GM12878 (cell line): ENCODE results near the gene CRYGN. TPM values are rescaled to one million over a fixed set of nuclear protein-coding genes. Genes with fewer than 3 reads are reported as not detected.

Source experiments
- ATAC-seq: fragments of 200-7000 bp; cut with Tn5 transposase; 3 replicates; pipeline ENCODE4 v1.9.1; 2020; ENCODE audit warnings: mild to moderate bottlenecking, moderate library complexity
- BruUV-seq: library from RNA; stranded (reverse); fragments of 400-500 nt; replicated peaks from 2 replicates; lab custom pipeline; 2021; lab: Mats Ljungman, UMichigan
- CTCF ChIA-PET: fragments of 300-600 bp; sonication (Branson Sonifier 250); formaldehyde crosslinking; extraction: SDS; loops from one replicate; lab custom pipeline; 2021; ENCODE audit warnings: inconsistent platforms; lab: Yijun Ruan, JAX
- POLR2A ChIA-PET: fragments of 350-600 bp; formaldehyde crosslinking; extraction: SDS; loops from one replicate; lab custom pipeline; 2021; ENCODE audit warnings: inconsistent platforms; lab: Charles Lee
- RAD21 ChIA-PET: fragments of 300-600 bp; sonication (Branson Sonifier 250); formaldehyde crosslinking; loops from one replicate; lab custom pipeline; 2023; ENCODE audit warnings: antibody characterized with exemption; ENCODE audit not compliant: unreplicated experiment; lab: Charles Lee
- SMC1A ChIA-PET: fragments of 300-600 bp; sonication (Branson Sonifier 250); formaldehyde crosslinking; loops from one replicate; lab custom pipeline; 2023; ENCODE audit not compliant: unreplicated experiment, uncharacterized antibody; lab: Charles Lee
- DNase-seq: peaks from one replicate; pipeline ENCODE4 v3.0.0-alpha.2; 2011; ENCODE audit warnings: low read depth, low spot score
- FAIRE-seq: peaks from 3 replicates; lab custom pipeline; 2011; peaks lifted over from hg19 to GRCh38; lab: Jason Lieb, UNC
- H2AFZ ChIP-seq: 2 replicates; pipeline ENCODE4 v1.6.0; 2011; ENCODE audit warnings: low read depth, low read length, control low read depth; ENCODE audit not compliant: control insufficient read depth
- H3K27ac ChIP-seq: 2 replicates; pipeline ENCODE4 v1.5.1; 2011; ENCODE audit warnings: control low read depth; ENCODE audit not compliant: control insufficient read depth, insufficient read depth
- H3K27me3 ChIP-seq, 2 experiments: replicated peaks in 1 of 2; 2 replicates each; pipeline versions ENCODE4 v1.6.0 to v1.6.1; 2011; ENCODE audit warnings: low read length in 1 of 2; ENCODE audit not compliant: control insufficient read depth in 2 of 2, insufficient read depth in 2 of 2
- H3K36me3 ChIP-seq, 2 experiments: 2 replicates each; pipeline ENCODE4 v1.5.1; 2011; ENCODE audit warnings: low read length in 1 of 2; ENCODE audit not compliant: control insufficient read depth in 2 of 2, insufficient read depth in 2 of 2
- H3K4me1 ChIP-seq: 2 replicates; pipeline ENCODE4 v1.6.1; 2011; ENCODE audit warnings: mild to moderate bottlenecking, low read length, moderate library complexity, mixed read lengths; ENCODE audit not compliant: control insufficient read depth, insufficient read depth
- H3K4me2 ChIP-seq: 2 replicates; pipeline ENCODE4 v1.6.0; 2011; ENCODE audit warnings: control low read depth; ENCODE audit not compliant: control insufficient read depth, insufficient read depth
- H3K4me3 ChIP-seq: fragments of 200-600 bp; sonication (generic); 2 replicates; pipeline ENCODE4 v1.5.1; 2016
- H3K79me2 ChIP-seq: 2 replicates; pipeline ENCODE4 v1.6.0; 2011; ENCODE audit warnings: low read length; ENCODE audit not compliant: control insufficient read depth, insufficient read depth
- H3K9ac ChIP-seq: 2 replicates; pipeline ENCODE4 v1.8.0; 2011; ENCODE audit warnings: low read length, control low read depth, mixed read lengths; ENCODE audit not compliant: control insufficient read depth, insufficient read depth
- H3K9me3 ChIP-seq: replicated peaks from 3 replicates; pipeline ENCODE4 v1.5.1; 2011; ENCODE audit warnings: mild to moderate bottlenecking, low read length; ENCODE audit not compliant: control insufficient read depth, insufficient read depth
- H4K20me1 ChIP-seq: 2 replicates; pipeline ENCODE4 v1.6.0; 2011; ENCODE audit not compliant: control insufficient read depth, insufficient read depth
- CBX5 ChIP-seq: sonication (generic); IDR thresholded peaks from 2 replicates; pipeline ENCODE4 v1.6.1; 2016; ENCODE audit warnings: low read depth, moderate library complexity, mild to moderate bottlenecking, inconsistent platforms
- FOS ChIP-seq: IDR thresholded peaks from 3 replicates; pipeline ENCODE4 v1.6.1; 2011; ENCODE audit warnings: borderline replicate concordance; ENCODE audit not compliant: insufficient read length; ENCODE audit errors: extremely low read depth
- HDAC2 ChIP-seq: fragments of 200-600 bp; sonication (generic); IDR thresholded peaks from 2 replicates; pipeline ENCODE4 v1.6.1; 2017
- IKZF2 ChIP-seq, 2 experiments: fragments of 450-650 bp; IDR thresholded peaks; 2 replicates each; pipeline ENCODE4 v1.6.1; 2017; ENCODE audit warnings: mild to moderate bottlenecking in 2 of 2, moderate library complexity in 2 of 2
- IRF4 ChIP-seq: IDR thresholded peaks from 2 replicates; pipeline ENCODE4 v1.6.1; 2011; ENCODE audit warnings: low read depth, low read length
- NR2C1 ChIP-seq: fragments of 450-650 bp; IDR thresholded peaks from 2 replicates; pipeline ENCODE4 v1.6.1; 2017; ENCODE audit warnings: antibody characterized with exemption, mild to moderate bottlenecking, moderate library complexity
- NR2C2 ChIP-seq: IDR thresholded peaks from 2 replicates; pipeline ENCODE4 v1.6.1; 2011; ENCODE audit warnings: borderline replicate concordance, low read depth; ENCODE audit not compliant: control insufficient read depth, insufficient read length
- NR2F1 ChIP-seq: fragments of 450-650 bp; conservative IDR thresholded peaks from 2 replicates; pipeline ENCODE4 v1.6.1; 2017; ENCODE audit warnings: mild to moderate bottlenecking
- TARDBP ChIP-seq: IDR thresholded peaks from 2 replicates; pipeline ENCODE4 v1.6.1; 2016; ENCODE audit warnings: borderline replicate concordance
- ZBED1 ChIP-seq: IDR thresholded peaks from 2 replicates; pipeline ENCODE4 v1.6.1; 2016; ENCODE audit warnings: borderline replicate concordance
- WGBS: methylation state at CpG from one replicate; pipeline ENCODE4 v1.1.6; 2016; ENCODE audit warnings: low lambda C conversion rate; ENCODE audit not compliant: insufficient replicate concordance, insufficient coverage; ENCODE audit errors: missing lambda C conversion rate; 5-methylcytosine and 5-hydroxymethylcytosine counted together
- in situ Hi-C: fragments of 300-500 bp; cut with MboI; formaldehyde crosslinking; loops from 9 replicates; pipeline ENCODE4 v1.14.3; 2018; ENCODE audit warnings: mixed read lengths
- intact Hi-C: fragments of 100-400 bp; cut with micrococcal nuclease; formaldehyde crosslinking; loops from one replicate; pipeline ENCODE4 v1.14.2; 2022; ENCODE audit not compliant: unreplicated experiment
- polyA plus RNA-seq, 11 experiments: library from polyadenylated mRNA; depleted of rRNA in 4 of 11; unstranded in 6 of 11; stranded (reverse) in 5 of 11; fragments of >200 nt; fragmentation: Nextera tagmentation in 4 of 11; fragmentation: Illumina TruSeq in 1 of 11; extraction: Ambion mirVana in 4 of 11; extraction: Trizol in 1 of 11; gene quantifications; 1 replicate in 1 of 11; 2 replicates in 10 of 11; pipeline versions ENCODE4 v1.2.1 to v1.2.3, GENCODE V29; 2011 to 2016; ENCODE audit warnings: inconsistent platforms in 2 of 11, missing spikeins in 2 of 11, low read depth in 1 of 11
- total RNA-seq, 4 experiments: library from RNA; depleted of rRNA in 3 of 4; stranded (reverse); fragments of >200 nt in 3 of 4; fragmentation: Illumina TruSeq in 1 of 4; extraction: Trizol in 1 of 4; gene quantifications; 2 replicates each; pipeline versions ENCODE4 v1.2.1 to v1.2.3, GENCODE V29; 2013 to 2021
- TF ChIP-seq, protein P1 (sequence below): IDR thresholded peaks from 2 replicates; pipeline ENCODE4 v1.6.1; 2012; ENCODE audit warnings: low read depth, low read length, improper control_type of control experiment
- TF ChIP-seq, protein P2 (sequence below): fragments of 450-650 bp; formaldehyde crosslinking; IDR thresholded peaks from 2 replicates; pipeline ENCODE4 v1.4.0; 2020; ENCODE audit warnings: mild to moderate bottlenecking, moderate library complexity

CRYGN gene
- total and polyA plus RNA-seq, 10 of the 15 experiments (the other 5 are each of a cell fraction or from before 2014, with no cell fraction given), result not detected

GRCh38 chr7:151426441-151426903 is 13.5 kb downstream of the CRYGN start:
- Histone ChIP-seq H3K4me2 (no peak overlapping the region), H3K27me3 (no peaks in the 10 kb centered on the region; a peak in 1 of 4 replicates), H3K36me3 (no peaks in the 10 kb centered on the region), H4K20me1 (no peaks in the 10 kb centered on the region), H3K79me2 (no peaks in the 10 kb centered on the region), H3K4me1 (peaks cover 14% of the 10 kb centered on the region), H3K27ac (no peak overlapping the region), H3K4me3 (no peak overlapping the region), H3K9ac (no peak overlapping the region), H3K9me3 (peaks cover 3% of the 10 kb centered on the region), H2AFZ (no peak overlapping the region)
- WGBS, result 81% methylated on average over 14 of the region's 14 CpGs
- ATAC-seq (no peak), FAIRE-seq (no peak), DNase-seq (no peak)
- in situ Hi-C loops, result no loop called here
- ChIA-PET SMC1A (no interaction called here), CTCF (no interaction called here), RAD21 (no interaction called here), POLR2A (no interaction called here)
- BruUV-seq, result no TSS peak
- TF ChIP-seq, protein P1, sequence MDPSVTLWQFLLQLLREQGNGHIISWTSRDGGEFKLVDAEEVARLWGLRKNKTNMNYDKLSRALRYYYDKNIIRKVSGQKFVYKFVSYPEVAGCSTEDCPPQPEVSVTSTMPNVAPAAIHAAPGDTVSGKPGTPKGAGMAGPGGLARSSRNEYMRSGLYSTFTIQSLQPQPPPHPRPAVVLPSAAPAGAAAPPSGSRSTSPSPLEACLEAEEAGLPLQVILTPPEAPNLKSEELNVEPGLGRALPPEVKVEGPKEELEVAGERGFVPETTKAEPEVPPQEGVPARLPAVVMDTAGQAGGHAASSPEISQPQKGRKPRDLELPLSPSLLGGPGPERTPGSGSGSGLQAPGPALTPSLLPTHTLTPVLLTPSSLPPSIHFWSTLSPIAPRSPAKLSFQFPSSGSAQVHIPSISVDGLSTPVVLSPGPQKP, result no peak
- TF ChIP-seq NR2F1, result no peak
- TF ChIP-seq HDAC2, result no peak
- TF ChIP-seq TARDBP, result no peak
- intact Hi-C loops, result no loop called here

GRCh38 chr7:151425670-151426440 is 14.1 kb downstream of the CRYGN start:
- POLR2A ChIA-PET, result no interaction called here
- no TSS peak for BruUV-seq
- Histone ChIP-seq H3K79me2 (no peaks in the 10 kb centered on the region), H2AFZ (no peak overlapping the region), H3K4me3 (no peak overlapping the region), H3K27ac (no peak overlapping the region), H3K9ac (no peak overlapping the region), H3K36me3 (no peaks in the 10 kb centered on the region), H3K27me3 (no peaks in the 10 kb centered on the region; a peak in 1 of 4 replicates), H3K4me1 (peaks cover 14% of the 10 kb centered on the region), H4K20me1 (no peaks in the 10 kb centered on the region), H3K4me2 (no peak overlapping the region), H3K9me3 (peaks cover 3% of the 10 kb centered on the region)
- no peak for DNase-seq
- CTCF ChIA-PET, result no interaction called here
- ATAC-seq, result no peak
- SMC1A ChIA-PET, result no interaction called here
- RAD21 ChIA-PET, result no interaction called here
- intact Hi-C loops, result no loop called here
- no peak for FAIRE-seq
- in situ Hi-C loops, result no loop called here
- 57% methylated on average over 7 of the region's 7 CpGs for WGBS
- TF ChIP-seq, protein P2, sequence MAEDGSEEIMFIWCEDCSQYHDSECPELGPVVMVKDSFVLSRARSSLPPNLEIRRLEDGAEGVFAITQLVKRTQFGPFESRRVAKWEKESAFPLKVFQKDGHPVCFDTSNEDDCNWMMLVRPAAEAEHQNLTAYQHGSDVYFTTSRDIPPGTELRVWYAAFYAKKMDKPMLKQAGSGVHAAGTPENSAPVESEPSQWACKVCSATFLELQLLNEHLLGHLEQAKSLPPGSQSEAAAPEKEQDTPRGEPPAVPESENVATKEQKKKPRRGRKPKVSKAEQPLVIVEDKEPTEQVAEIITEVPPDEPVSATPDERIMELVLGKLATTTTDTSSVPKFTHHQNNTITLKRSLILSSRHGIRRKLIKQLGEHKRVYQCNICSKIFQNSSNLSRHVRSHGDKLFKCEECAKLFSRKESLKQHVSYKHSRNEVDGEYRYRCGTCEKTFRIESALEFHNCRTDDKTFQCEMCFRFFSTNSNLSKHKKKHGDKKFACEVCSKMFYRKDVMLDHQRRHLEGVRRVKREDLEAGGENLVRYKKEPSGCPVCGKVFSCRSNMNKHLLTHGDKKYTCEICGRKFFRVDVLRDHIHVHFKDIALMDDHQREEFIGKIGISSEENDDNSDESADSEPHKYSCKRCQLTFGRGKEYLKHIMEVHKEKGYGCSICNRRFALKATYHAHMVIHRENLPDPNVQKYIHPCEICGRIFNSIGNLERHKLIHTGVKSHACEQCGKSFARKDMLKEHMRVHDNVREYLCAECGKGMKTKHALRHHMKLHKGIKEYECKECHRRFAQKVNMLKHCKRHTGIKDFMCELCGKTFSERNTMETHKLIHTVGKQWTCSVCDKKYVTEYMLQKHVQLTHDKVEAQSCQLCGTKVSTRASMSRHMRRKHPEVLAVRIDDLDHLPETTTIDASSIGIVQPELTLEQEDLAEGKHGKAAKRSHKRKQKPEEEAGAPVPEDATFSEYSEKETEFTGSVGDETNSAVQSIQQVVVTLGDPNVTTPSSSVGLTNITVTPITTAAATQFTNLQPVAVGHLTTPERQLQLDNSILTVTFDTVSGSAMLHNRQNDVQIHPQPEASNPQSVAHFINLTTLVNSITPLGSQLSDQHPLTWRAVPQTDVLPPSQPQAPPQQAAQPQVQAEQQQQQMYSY (CRISPR knock-in tag), result no peak
- TF ChIP-seq ZBED1 (no peak), IRF4 (no peak), FOS (no peak), CBX5 (no peak), IKZF2 (IDR thresholded peaks at IDR 0.05) (no peak), NR2C1 (no peak), NR2C2 (no peak)
